GM18511 (cell line): Measurements from ENCODE around the gene TPD52L2.

ENCODE experiments used
- ATAC-seq: cut with Tn5 transposase; IDR thresholded peaks from one replicate; pipeline ENCODE4 v1.9.1; 2021; ENCODE audit warnings: mild to moderate bottlenecking, moderate library complexity; ENCODE audit not compliant: unreplicated experiment

The TPD52L2 gene

GRCh38 chr20:63930971-63931553 is 66.0 kb downstream of the TPD52L2 start:
- no peak for ATAC-seq

- ATAC-seq, result no peak
Observed at GRCh38 chr20:63931735-63932134, 66.7 kb downstream of the TPD52L2 start.

- ATAC-seq, result no peak
Observed at GRCh38 chr20:63932606-63933160, 67.6 kb downstream of the TPD52L2 start.

- ATAC-seq, result no peak
Observed at GRCh38 chr20:63933646-63934045, 68.6 kb downstream of the TPD52L2 start.

- ATAC-seq, result no peak
Observed at GRCh38 chr20:63934271-63935068, 69.4 kb downstream of the TPD52L2 start.

- no peak for ATAC-seq
Observed at GRCh38 chr20:63935447-63935846, 70.4 kb downstream of the TPD52L2 start.

- no peak for ATAC-seq
Observed at GRCh38 chr20:63937596-63937995, 72.5 kb downstream of the TPD52L2 start.

GRCh38 chr20:63939061-63939935 is 74.2 kb downstream of the TPD52L2 start:
- no peak for ATAC-seq

- no peak for ATAC-seq
Observed at GRCh38 chr20:63940071-63940471, 75.0 kb downstream of the TPD52L2 start.

GRCh38 chr20:63940472-63941266 is 75.6 kb downstream of the TPD52L2 start:
- ATAC-seq, result no peak
